Endothelial cell of umbilical vein (primary cell): ENCODE measurements around the gene PADI1. TPM values are rescaled to one million over a fixed set of nuclear protein-coding genes. Genes with fewer than 3 reads are reported as not detected.

Experiments used
- BruUV-seq: library from RNA; stranded (reverse); fragments of 400-500 nt; replicated peaks from 2 replicates; lab custom pipeline; 2021; lab: Mats Ljungman, UMichigan
- CTCF ChIA-PET: fragments of 300-600, 350-600 bp; sonication (Branson Sonifier 250); formaldehyde crosslinking; loops from one replicate; lab custom pipeline; 2021; ENCODE audit warnings: antibody characterized with exemption, inconsistent platforms; lab: Charles Lee
- POLR2A ChIA-PET: fragments of 300-600, 350-600 bp; sonication (Branson Sonifier 250); formaldehyde crosslinking; loops from one replicate; lab custom pipeline; 2021; ENCODE audit warnings: antibody characterized with exemption, inconsistent platforms; lab: Charles Lee
- DNase-seq: peaks from one replicate; pipeline ENCODE4 v3.0.0-alpha.2; 2011; ENCODE audit warnings: low read depth, low spot score
- FAIRE-seq: peaks from 2 replicates; lab custom pipeline; 2011; peaks lifted over from hg19 to GRCh38; lab: Jason Lieb, UNC
- H2AFZ ChIP-seq: 2 replicates; pipeline ENCODE4 v1.6.0; 2012; ENCODE audit warnings: low read depth, low read length, control low read depth, inconsistent platforms
- H3K27ac ChIP-seq: 2 replicates; pipeline ENCODE4 v1.5.1; 2011; ENCODE audit warnings: low read depth, mild to moderate bottlenecking, control low read depth, low read length, moderate library complexity; ENCODE audit not compliant: insufficient read depth
- H3K27me3 ChIP-seq, 2 experiments: 2 replicates each; pipeline versions ENCODE4 v1.6.0 to v1.6.1; 2011; ENCODE audit warnings: low read length in 2 of 2, mixed read lengths in 1 of 2; ENCODE audit not compliant: control insufficient read depth in 2 of 2, insufficient read depth in 2 of 2
- H3K36me3 ChIP-seq, 2 experiments: 2 replicates in 1 of 2; 3 replicates in 1 of 2; pipeline ENCODE4 v1.5.1; 2011; ENCODE audit warnings: low read length in 2 of 2, mild to moderate bottlenecking in 1 of 2, moderate library complexity in 1 of 2; ENCODE audit not compliant: control insufficient read depth in 2 of 2, insufficient read depth in 2 of 2; ENCODE audit errors: extremely low read depth in 1 of 2
- H3K4me1 ChIP-seq: 3 replicates; pipeline ENCODE4 v1.5.1; 2011; ENCODE audit warnings: mild to moderate bottlenecking, low read length; ENCODE audit not compliant: control insufficient read depth, insufficient read depth; ENCODE audit errors: extremely low read depth
- H3K4me2 ChIP-seq: 2 replicates; pipeline ENCODE4 v1.6.1; 2011; ENCODE audit warnings: low read length, control low read depth, mixed read lengths; ENCODE audit not compliant: insufficient read depth
- H3K4me3 ChIP-seq, 3 experiments: fragments of 200-600 bp in 1 of 3; sonication (generic), shearing (Covaris generic) in 1 of 3; replicated peaks in 1 of 3; 2 replicates each; pipeline ENCODE4 v1.5.1; 2011 to 2016; ENCODE audit warnings: control low read depth in 3 of 3, low read length in 3 of 3, mild to moderate bottlenecking in 2 of 3, inconsistent platforms in 1 of 3, low read depth in 1 of 3, moderate library complexity in 1 of 3; ENCODE audit not compliant: insufficient read depth in 1 of 3
- H3K79me2 ChIP-seq: 2 replicates; pipeline ENCODE4 v1.6.0; 2012; ENCODE audit warnings: low read length, inconsistent platforms; ENCODE audit not compliant: control insufficient read depth, insufficient read depth
- H3K9ac ChIP-seq: replicated peaks from 2 replicates; pipeline ENCODE3; 2011; ENCODE audit warnings: low read length, control low read depth; ENCODE audit not compliant: insufficient read depth; ENCODE audit errors: extremely low read depth
- H3K9me1 ChIP-seq: replicated peaks from 3 replicates; pipeline ENCODE4 v1.6.0; 2011; ENCODE audit warnings: mild to moderate bottlenecking, low read length; ENCODE audit not compliant: control insufficient read depth, insufficient read depth; ENCODE audit errors: extremely low read depth
- H3K9me3 ChIP-seq: replicated peaks from 2 replicates; pipeline ENCODE4 v1.5.1; 2012; ENCODE audit warnings: low read length, inconsistent platforms; ENCODE audit not compliant: control insufficient read depth, insufficient read depth
- H4K20me1 ChIP-seq: replicated peaks from 2 replicates; pipeline ENCODE3; 2011; ENCODE audit warnings: mild to moderate bottlenecking, low read length; ENCODE audit not compliant: control insufficient read depth, insufficient read depth; ENCODE audit errors: extremely low read depth
- CTCF ChIP-seq, 2 donors: IDR thresholded peaks; 1 replicate in 1 of 2; 2 replicates in 1 of 2; pipeline ENCODE4 v1.5.1; 2011; ENCODE audit warnings: low read length in 2 of 2, mild to moderate bottlenecking in 2 of 2, moderate library complexity in 2 of 2, control low read depth in 1 of 2, inconsistent platforms in 1 of 2, low read depth in 1 of 2; ENCODE audit not compliant: insufficient read depth in 1 of 2; ENCODE audit errors: extremely low read depth in 1 of 2
- EZH2 ChIP-seq: IDR thresholded peaks from 2 replicates; pipeline ENCODE4 v1.6.1; 2012; ENCODE audit warnings: borderline replicate concordance, low read depth, mild to moderate bottlenecking, moderate library complexity, low read length, inconsistent platforms; ENCODE audit not compliant: severe bottlenecking
- FOS ChIP-seq: IDR thresholded peaks from 2 replicates; pipeline ENCODE4 v1.6.1; 2011; ENCODE audit warnings: mild to moderate bottlenecking, low read length, moderate library complexity, borderline replicate concordance; ENCODE audit not compliant: insufficient read depth
- GATA2 ChIP-seq: IDR thresholded peaks from 2 replicates; pipeline ENCODE4 v1.7.0; 2011; ENCODE audit warnings: low read depth, mild to moderate bottlenecking, moderate library complexity, mixed read lengths, low read length; ENCODE audit not compliant: insufficient read length, insufficient read depth
- JUN ChIP-seq: IDR thresholded peaks from 2 replicates; pipeline ENCODE4 v1.6.1; 2011; ENCODE audit warnings: borderline replicate concordance, low read depth; ENCODE audit not compliant: insufficient read length, insufficient read depth
- MAX ChIP-seq: IDR thresholded peaks from 2 replicates; pipeline ENCODE4 v1.6.1; 2011; ENCODE audit not compliant: insufficient read depth, insufficient read length
- MYC ChIP-seq: IDR thresholded peaks from one replicate; pipeline ENCODE4 v1.6.1; 2011; ENCODE audit warnings: mild to moderate bottlenecking, low read depth, low read length
- POLR2A ChIP-seq: IDR thresholded peaks from 2 replicates; pipeline ENCODE4 v1.6.1; 2012; ENCODE audit warnings: low read depth, mild to moderate bottlenecking, control low read depth, low read length
- POLR2AphosphoS5 ChIP-seq: IDR thresholded peaks from 2 replicates; pipeline ENCODE4 v1.6.1; 2012; ENCODE audit warnings: low read depth, mild to moderate bottlenecking, control low read depth, low read length, moderate library complexity; ENCODE audit not compliant: insufficient read depth
- dilution Hi-C: fragments of 300-500 bp; cut with MboI; formaldehyde crosslinking; loops from one replicate; pipeline ENCODE4 v1.15.0; 2019; ENCODE audit warnings: low sequenced_read_pairs; ENCODE audit not compliant: extremely low pct_ligation_motif_present
- intact Hi-C: fragments of 100-400 bp; cut with micrococcal nuclease; formaldehyde crosslinking; loops from one replicate; pipeline ENCODE4 v1.10.0; 2022
- polyA plus RNA-seq, 4 experiments: library from polyadenylated mRNA; depleted of rRNA in 3 of 4; stranded (reverse) in 3 of 4; unstranded in 1 of 4; fragments of >200 nt; gene quantifications; 2 replicates each; pipeline versions ENCODE4 v1.2.1 to v1.2.3, GENCODE V29; 2011 to 2012; ENCODE audit warnings: missing spikeins in 1 of 4
- total RNA-seq: library from RNA; stranded (reverse); gene quantifications from 2 replicates; pipeline ENCODE4 v1.2.3, GENCODE V29; 2021

Gene PADI1
- total and polyA plus RNA-seq, 2 donors (not counting 3 experiments of a cell fraction or from before 2014, with no cell fraction given) = 0.01 TPM; not detected in 1

GRCh38 chr1:17230106-17230505 lies 25.2 kb downstream of the PADI1 start:
- FAIRE-seq = no peak
- TF ChIP-seq GATA2 (no peak), JUN (no peak), POLR2AphosphoS5 (no peak), CTCF (IDR thresholded peaks at IDR 0.05; ENCODE audit: extremely low read depth in 1 of 2, insufficient read depth in 1 of 2, low read depth in 1 of 2, low read length in 2 of 2) (no peak), EZH2 (no peak), MYC (no peak), POLR2A (no peak), FOS (no peak), MAX (no peak)

More at GRCh38 chr1:17230106-17230505, 25.2 kb downstream of the PADI1 start:
- Histone ChIP-seq H3K27me3 (no peaks in the 10 kb centered on the region), H3K9me1 (no peaks in the 10 kb centered on the region), H3K4me2 (no peak overlapping the region), H4K20me1 (no peaks in the 10 kb centered on the region), H3K9me3 (no peaks in the 10 kb centered on the region), H3K9ac (no peak overlapping the region), H2AFZ (no peak overlapping the region), H3K36me3 (no peaks in the 10 kb centered on the region), H3K4me1 (peaks cover 18% of the 10 kb centered on the region), H3K79me2 (no peaks in the 10 kb centered on the region), H3K4me3 (no peak overlapping the region), H3K27ac (no peak overlapping the region)
- CTCF ChIA-PET = interaction anchor here (1.6 kb wide), 1 partner anchor 104 kb away, joined by 3 read pairs; no protein-coding TSS in a partner anchor
- POLR2A ChIA-PET = no interaction called here
- no TSS peak for BruUV-seq
- intact Hi-C loops = loop anchor here (5.0 to 10.0 kb wide), 2 partner anchors 175 to 1672 kb away; partner anchors contain the start of gene ALDH4A1
- no peak for DNase-seq
- dilution Hi-C loops = no loop called here
